HG02943 (cell line): ENCODE data around the gene CACNA1G.

Source experiments
- ATAC-seq: cut with Tn5 transposase; IDR thresholded peaks from one replicate; pipeline ENCODE4 v1.9.1; 2021; ENCODE audit warnings: mild to moderate bottlenecking, low read depth, moderate library complexity; ENCODE audit not compliant: unreplicated experiment

The CACNA1G gene

GRCh38 chr17:50608700-50609379 is 48.3 kb downstream of the CACNA1G start:
- ATAC-seq, result no peak

- no peak for ATAC-seq
Observed at GRCh38 chr17:50609380-50610074, 49.0 kb downstream of the CACNA1G start.

GRCh38 chr17:50611634-50612033 is 51.1 kb downstream of the CACNA1G start:
- ATAC-seq, result no peak

GRCh38 chr17:50612281-50612680 is 51.8 kb downstream of the CACNA1G start:
- ATAC-seq, result no peak

- no peak for ATAC-seq
Observed at GRCh38 chr17:50613007-50613992, 52.8 kb downstream of the CACNA1G start.

GRCh38 chr17:50614471-50615051 is 54.0 kb downstream of the CACNA1G start:
- no peak for ATAC-seq

GRCh38 chr17:50615828-50616227 is 55.3 kb downstream of the CACNA1G start:
- ATAC-seq, result no peak

GRCh38 chr17:50618300-50618699 is 57.8 kb downstream of the CACNA1G start:
- no peak for ATAC-seq

GRCh38 chr17:50618941-50619340 is 58.4 kb downstream of the CACNA1G start:
- ATAC-seq, result no peak

- ATAC-seq, result no peak
Observed at GRCh38 chr17:50619489-50619888, 59.0 kb downstream of the CACNA1G start.

GRCh38 chr17:50620237-50620636 is 59.7 kb downstream of the CACNA1G start:
- ATAC-seq, result no peak

GRCh38 chr17:50620858-50621257 is 60.3 kb downstream of the CACNA1G start:
- ATAC-seq, result no peak

- no peak for ATAC-seq
Observed at GRCh38 chr17:50621574-50622031, 61.1 kb downstream of the CACNA1G start.

GRCh38 chr17:50624321-50624934 is 63.9 kb downstream of the CACNA1G start:
- no peak for ATAC-seq

- no peak for ATAC-seq
Observed at GRCh38 chr17:50625032-50625871, 64.7 kb downstream of the CACNA1G start.

GRCh38 chr17:50626037-50626574 is 65.6 kb downstream of the CACNA1G start:
- no peak for ATAC-seq

- ATAC-seq, result no peak
Observed at GRCh38 chr17:50627036-50627781, 66.7 kb downstream of the CACNA1G start.
